A549 (cell line): ENCODE data around the gene C8G.

ENCODE experiments used
- BHLHE40 ChIP-seq: IDR thresholded peaks from 2 replicates; pipeline ENCODE4 v1.6.1; 2012; ENCODE audit warnings: low read depth, low read length, inconsistent platforms
- CBX8 ChIP-seq: fragments of 200-600 bp; sonication (generic); IDR thresholded peaks from 2 replicates; pipeline ENCODE4 v1.6.1; 2016
- CEBPB ChIP-seq, 2 experiments: fragments of >200 bp in 1 of 2; sonication (Bioruptor Twin) in 1 of 2; formaldehyde crosslinking in 1 of 2; IDR thresholded peaks; 2 replicates each; pipeline ENCODE4 v1.6.1; 2012 to 2016
- CTCF ChIP-seq: fragments of >200 bp; sonication (Bioruptor Twin); formaldehyde crosslinking; IDR thresholded peaks from 3 replicates; pipeline ENCODE4 v1.5.1; 2016
- EHF ChIP-seq: fragments of 250-450 bp; sonication (Bioruptor Pico); IDR thresholded peaks from 2 replicates; pipeline ENCODE4 v1.5.0; 2020; ENCODE audit warnings: mild to moderate bottlenecking
- EP300 ChIP-seq, 2 experiments: fragments of >200 bp; sonication (Bioruptor Twin); formaldehyde crosslinking; IDR thresholded peaks; 2 replicates in 1 of 2; 3 replicates in 1 of 2; pipeline ENCODE4 v1.6.1; 2016 to 2017
- GATA3 ChIP-seq: IDR thresholded peaks from 2 replicates; pipeline ENCODE4 v1.6.1; 2012; ENCODE audit warnings: borderline replicate concordance
- JUN ChIP-seq, 2 experiments: fragments of >200 bp; sonication (Bioruptor Twin); formaldehyde crosslinking; IDR thresholded peaks; 2 replicates in 1 of 2; 3 replicates in 1 of 2; pipeline ENCODE4 v1.6.1; 2016 to 2017
- POLR2A ChIP-seq: IDR thresholded peaks from 2 replicates; pipeline ENCODE4 v1.6.1; 2012; ENCODE audit warnings: mild to moderate bottlenecking, low read length
- RAD21 ChIP-seq, 2 experiments: fragments of >200 bp in 1 of 2; sonication (Bioruptor Twin) in 1 of 2; formaldehyde crosslinking in 1 of 2; IDR thresholded peaks in 1 of 2; conservative IDR thresholded peaks in 1 of 2; 2 replicates in 1 of 2; 3 replicates in 1 of 2; pipeline ENCODE4 v1.6.1; 2012 to 2018; ENCODE audit warnings: inconsistent platforms in 1 of 2
- REST ChIP-seq: fragments of 200-600 bp; sonication (generic); IDR thresholded peaks from 2 replicates; pipeline ENCODE4 v1.6.1; 2016; ENCODE audit warnings: antibody characterized with exemption, mild to moderate bottlenecking, moderate library complexity
- RNF2 ChIP-seq: fragments of 200-600 bp; sonication (generic); IDR thresholded peaks from 2 replicates; pipeline ENCODE4 v1.6.1; 2016; ENCODE audit warnings: low read depth, mild to moderate bottlenecking, antibody characterized with exemption, moderate library complexity, borderline replicate concordance

GRCh38 chr9:136995362-136995761 is 50.3 kb downstream of the C8G start:
- TF ChIP-seq RAD21 (conservative IDR thresholded peaks at IDR 0.05 in 1 of 2, IDR thresholded peaks at IDR 0.05 in 1 of 2) (no peak), POLR2A (no peak), CBX8 (no peak), CEBPB (IDR thresholded peaks at IDR 0.05) (no peak), JUN (IDR thresholded peaks at IDR 0.05) (no peak), RNF2 (no peak), GATA3 (no peak), CTCF (no peak), BHLHE40 (no peak), EP300 (IDR thresholded peaks at IDR 0.05) (no peak), REST (no peak), EHF (CRISPR knock-in tag) (no peak)
